ENCODE data around the gene NELL1. TPM values are rescaled to one million over a fixed set of nuclear protein-coding genes. Genes with fewer than 3 reads are reported as not detected.

NELL1 gene
- total RNA-seq, 1 experiment from 2014 or later, result not detected

DNA sequence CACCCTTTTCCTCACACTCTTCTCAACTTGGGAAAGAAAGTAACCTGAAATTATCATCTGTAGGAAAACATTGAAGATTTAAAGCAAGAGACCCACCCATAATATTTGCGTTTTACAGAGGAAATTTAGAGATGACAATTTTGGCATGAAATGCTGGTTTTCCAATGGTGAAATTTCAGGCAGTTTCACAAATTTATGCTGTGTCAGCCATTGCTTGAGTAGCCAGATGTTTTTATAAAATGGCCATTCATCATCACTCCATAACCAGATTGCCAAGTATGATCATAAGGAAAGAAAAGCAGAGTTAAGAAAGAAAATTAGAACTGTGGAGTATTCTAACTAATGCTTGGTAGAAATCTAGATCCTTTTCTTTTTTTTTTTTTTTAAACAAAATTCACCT is 732.9 kb downstream of the NELL1 start:
- Mint-ChIP-seq H3K27ac (ENCODE audit: unreplicated experiment) (no peak overlapping the region), H3K4me1 (ENCODE audit: low read depth, unreplicated experiment) (no peaks in the 10 kb centered on the region), H3K4me3 (ENCODE audit: unreplicated experiment) (no peak overlapping the region), H3K9me3 (ENCODE audit: unreplicated experiment) (no peaks in the 10 kb centered on the region), H3K36me3 (ENCODE audit: insufficient read depth, unreplicated experiment) (no peaks in the 10 kb centered on the region), H3K27me3 (ENCODE audit: insufficient read depth, unreplicated experiment) (peaks cover 3% of the 10 kb centered on the region)
- intact Hi-C loops (cut with micrococcal nuclease; ENCODE audit: unreplicated experiment), result no loop called here
- BruUV-seq (replicated peaks), result no TSS peak
- TF ChIP-seq, protein P1, sequence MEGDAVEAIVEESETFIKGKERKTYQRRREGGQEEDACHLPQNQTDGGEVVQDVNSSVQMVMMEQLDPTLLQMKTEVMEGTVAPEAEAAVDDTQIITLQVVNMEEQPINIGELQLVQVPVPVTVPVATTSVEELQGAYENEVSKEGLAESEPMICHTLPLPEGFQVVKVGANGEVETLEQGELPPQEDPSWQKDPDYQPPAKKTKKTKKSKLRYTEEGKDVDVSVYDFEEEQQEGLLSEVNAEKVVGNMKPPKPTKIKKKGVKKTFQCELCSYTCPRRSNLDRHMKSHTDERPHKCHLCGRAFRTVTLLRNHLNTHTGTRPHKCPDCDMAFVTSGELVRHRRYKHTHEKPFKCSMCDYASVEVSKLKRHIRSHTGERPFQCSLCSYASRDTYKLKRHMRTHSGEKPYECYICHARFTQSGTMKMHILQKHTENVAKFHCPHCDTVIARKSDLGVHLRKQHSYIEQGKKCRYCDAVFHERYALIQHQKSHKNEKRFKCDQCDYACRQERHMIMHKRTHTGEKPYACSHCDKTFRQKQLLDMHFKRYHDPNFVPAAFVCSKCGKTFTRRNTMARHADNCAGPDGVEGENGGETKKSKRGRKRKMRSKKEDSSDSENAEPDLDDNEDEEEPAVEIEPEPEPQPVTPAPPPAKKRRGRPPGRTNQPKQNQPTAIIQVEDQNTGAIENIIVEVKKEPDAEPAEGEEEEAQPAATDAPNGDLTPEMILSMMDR (IDR thresholded peaks at IDR 0.05; ENCODE audit: insufficient read depth in 1 of 2, low read depth in 1 of 2, low read length in 1 of 2, severe bottlenecking in 1 of 2, unreplicated experiment in 1 of 2), result no peak
- Histone ChIP-seq H3K4me1 (no peaks in the 10 kb centered on the region), H3K27me3 (replicated peaks; ENCODE audit: control insufficient read depth, insufficient read depth, low read length) (no peaks in the 10 kb centered on the region), H3K36me3 (ENCODE audit: control insufficient read depth, insufficient read depth, low read length) (no peaks in the 10 kb centered on the region), H3K4me3 (ENCODE audit: low read depth, low read length) (no peak overlapping the region), H3K9me3 (no peaks in the 10 kb centered on the region)
- DNase-seq, result no peak
- CTCF ChIA-PET, result no interaction called here
- POLR2A ChIA-PET, result no interaction called here

DNA sequence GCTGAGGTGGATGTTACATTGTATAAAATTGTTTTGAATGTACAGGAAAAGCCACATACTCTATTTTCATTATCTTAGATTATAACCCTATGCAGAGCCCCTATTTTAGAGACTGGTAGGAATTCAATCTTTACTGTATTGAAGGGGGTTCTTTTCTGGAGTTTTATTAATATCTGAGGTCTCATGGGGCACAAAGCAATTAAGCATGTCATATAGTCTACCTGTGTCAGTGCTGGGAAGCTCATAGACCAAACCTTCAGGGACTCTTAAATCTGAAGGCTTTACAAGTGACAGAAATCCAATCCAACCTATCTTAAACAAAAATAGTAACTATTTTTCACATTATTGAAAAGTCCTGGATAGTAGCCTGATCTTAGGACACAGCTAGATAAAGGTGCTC is 733.7 kb downstream of the NELL1 start:
- TF ChIP-seq, protein P1 (IDR thresholded peaks at IDR 0.05; ENCODE audit: insufficient read depth in 1 of 2, low read depth in 1 of 2, low read length in 1 of 2, severe bottlenecking in 1 of 2, unreplicated experiment in 1 of 2), result no peak
- no peak for DNase-seq
- H3K4me3 Mint-ChIP-seq (ENCODE audit: unreplicated experiment), result no peak overlapping the region
- no peak overlapping the region for H3K27ac Mint-ChIP-seq (ENCODE audit: unreplicated experiment)
- no peaks in the 10 kb centered on the region for H3K4me1 Mint-ChIP-seq (ENCODE audit: low read depth, unreplicated experiment)
- no peaks in the 10 kb centered on the region for H3K27me3 ChIP-seq (replicated peaks; ENCODE audit: control insufficient read depth, insufficient read depth, low read length)
- no peaks in the 10 kb centered on the region for H3K9me3 ChIP-seq
- H3K36me3 Mint-ChIP-seq (ENCODE audit: insufficient read depth, unreplicated experiment), result no peaks in the 10 kb centered on the region
- ChIA-PET CTCF (no interaction called here), POLR2A (no interaction called here)
- H3K4me3 ChIP-seq (ENCODE audit: low read depth, low read length), result no peak overlapping the region
- no peaks in the 10 kb centered on the region for H3K9me3 Mint-ChIP-seq (ENCODE audit: unreplicated experiment)
- peaks cover 3% of the 10 kb centered on the region for H3K27me3 Mint-ChIP-seq (ENCODE audit: insufficient read depth, unreplicated experiment)
- no peaks in the 10 kb centered on the region for H3K36me3 ChIP-seq (ENCODE audit: control insufficient read depth, insufficient read depth, low read length)
- BruUV-seq (replicated peaks), result no TSS peak
- no peaks in the 10 kb centered on the region for H3K4me1 ChIP-seq
- intact Hi-C loops (cut with micrococcal nuclease; ENCODE audit: unreplicated experiment), result no loop called here

DNA sequence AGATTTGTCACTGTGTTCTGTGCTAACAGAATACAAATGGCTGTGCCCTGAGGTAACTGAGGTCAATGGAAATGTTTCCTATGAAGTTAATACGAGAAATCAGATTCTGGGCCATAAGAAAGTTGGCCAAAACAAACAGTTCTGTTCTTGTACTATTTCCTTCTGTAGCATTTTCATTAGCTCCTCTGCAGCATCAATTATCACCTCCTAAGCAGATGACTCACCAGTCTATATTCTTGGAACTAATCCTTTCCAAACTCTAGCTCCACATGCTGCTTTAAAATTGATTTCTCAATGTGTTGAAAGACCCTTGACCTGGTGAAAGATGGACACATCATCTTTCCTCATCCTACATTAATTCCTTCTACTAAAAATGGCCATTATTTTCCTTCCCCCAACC is 736.0 kb downstream of the NELL1 start:
- TF ChIP-seq, protein P1 (IDR thresholded peaks at IDR 0.05; ENCODE audit: insufficient read depth in 1 of 2, low read depth in 1 of 2, low read length in 1 of 2, severe bottlenecking in 1 of 2, unreplicated experiment in 1 of 2), result no peak
- Mint-ChIP-seq H3K9me3 (ENCODE audit: unreplicated experiment) (no peaks in the 10 kb centered on the region), H3K4me3 (ENCODE audit: unreplicated experiment) (no peak overlapping the region), H3K36me3 (ENCODE audit: insufficient read depth, unreplicated experiment) (no peaks in the 10 kb centered on the region), H3K27me3 (ENCODE audit: insufficient read depth, unreplicated experiment) (peaks cover 2% of the 10 kb centered on the region), H3K4me1 (ENCODE audit: low read depth, unreplicated experiment) (no peaks in the 10 kb centered on the region), H3K27ac (ENCODE audit: unreplicated experiment) (no peak overlapping the region)
- intact Hi-C loops (cut with micrococcal nuclease; ENCODE audit: unreplicated experiment), result no loop called here
- DNase-seq, result no peak
- ChIA-PET POLR2A (no interaction called here), CTCF (no interaction called here)
- Histone ChIP-seq H3K27me3 (replicated peaks; ENCODE audit: control insufficient read depth, insufficient read depth, low read length) (no peaks in the 10 kb centered on the region), H3K9me3 (no peaks in the 10 kb centered on the region), H3K4me1 (no peaks in the 10 kb centered on the region), H3K36me3 (ENCODE audit: control insufficient read depth, insufficient read depth, low read length) (no peaks in the 10 kb centered on the region), H3K4me3 (ENCODE audit: low read depth, low read length) (no peak overlapping the region)
- no TSS peak for BruUV-seq (replicated peaks)

Measured in Caco-2 (cell line).